MM.1S (cell line): ENCODE measurements around the gene THSD7B.

Experiments
- EZH2 ChIP-seq: fragments of 300-600 bp; sonication (generic); optimal IDR thresholded peaks from 2 replicates; pipeline ENCODE3; 2017; ENCODE audit warnings: low read depth, mild to moderate bottlenecking, antibody characterized with exemption, low read length, mixed read lengths
- TF ChIP-seq, protein P1 (sequence below): fragments of 300-600 bp; sonication (generic); IDR thresholded peaks from 2 replicates; pipeline ENCODE4 v1.5.1; 2016; ENCODE audit warnings: antibody characterized with exemption, low read length, mixed read lengths

DNA sequence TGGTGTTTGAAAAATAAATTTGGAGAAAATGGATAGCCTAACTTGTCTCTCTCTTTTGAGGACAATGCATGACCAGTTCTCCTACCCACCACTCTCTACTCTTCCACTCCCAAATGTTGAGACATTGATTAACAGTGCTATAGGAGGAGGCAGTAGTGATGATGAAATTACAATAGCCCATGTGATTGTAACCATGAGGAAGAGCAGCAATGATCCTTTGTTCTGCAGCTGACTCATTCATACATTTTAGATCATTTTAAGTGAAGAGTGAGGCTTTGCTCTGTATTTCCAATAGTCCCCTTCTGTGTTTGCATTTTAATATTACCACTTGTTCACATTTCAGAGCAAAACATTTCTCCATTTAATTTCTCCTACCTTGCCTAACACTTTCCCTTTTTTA lies 592.3 kb downstream of the THSD7B start:
- TF ChIP-seq, protein P1, sequence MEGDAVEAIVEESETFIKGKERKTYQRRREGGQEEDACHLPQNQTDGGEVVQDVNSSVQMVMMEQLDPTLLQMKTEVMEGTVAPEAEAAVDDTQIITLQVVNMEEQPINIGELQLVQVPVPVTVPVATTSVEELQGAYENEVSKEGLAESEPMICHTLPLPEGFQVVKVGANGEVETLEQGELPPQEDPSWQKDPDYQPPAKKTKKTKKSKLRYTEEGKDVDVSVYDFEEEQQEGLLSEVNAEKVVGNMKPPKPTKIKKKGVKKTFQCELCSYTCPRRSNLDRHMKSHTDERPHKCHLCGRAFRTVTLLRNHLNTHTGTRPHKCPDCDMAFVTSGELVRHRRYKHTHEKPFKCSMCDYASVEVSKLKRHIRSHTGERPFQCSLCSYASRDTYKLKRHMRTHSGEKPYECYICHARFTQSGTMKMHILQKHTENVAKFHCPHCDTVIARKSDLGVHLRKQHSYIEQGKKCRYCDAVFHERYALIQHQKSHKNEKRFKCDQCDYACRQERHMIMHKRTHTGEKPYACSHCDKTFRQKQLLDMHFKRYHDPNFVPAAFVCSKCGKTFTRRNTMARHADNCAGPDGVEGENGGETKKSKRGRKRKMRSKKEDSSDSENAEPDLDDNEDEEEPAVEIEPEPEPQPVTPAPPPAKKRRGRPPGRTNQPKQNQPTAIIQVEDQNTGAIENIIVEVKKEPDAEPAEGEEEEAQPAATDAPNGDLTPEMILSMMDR, result no peak
- TF ChIP-seq EZH2, result no peak
